Activated CD8-positive, alpha-beta memory T cell treated with anti-CD3 and anti-CD28 coated beads, Interleukin-2, amount 10 ng/mL, durations not matched to agents 7 days and 5 days (primary cell): ENCODE measurements around the gene DHTKD1. TPM values are rescaled to one million over a fixed set of nuclear protein-coding genes. Genes with fewer than 3 reads are reported as not detected.

Source experiments
- ATAC-seq: fragments of 150-1000 bp; cut with Tn5 transposase; one replicate; pipeline ENCODE4 v1.10.0; 2021; ENCODE audit warnings: moderate library complexity
- CTCF ChIA-PET: fragments of 350-600 bp; sonication (Branson Sonifier 250); formaldehyde crosslinking; loops from one replicate; lab custom pipeline; 2021; ENCODE audit warnings: antibody characterized with exemption; lab: Charles Lee
- DNase-seq: peaks from one replicate; pipeline ENCODE4 v3.0.0-alpha.2; 2020
- H3K27ac Mint-ChIP-seq: one replicate; pipeline ENCODE4 v1.8.0; 2021; ENCODE audit warnings: mild to moderate bottlenecking, mixed read lengths
- H3K27me3 Mint-ChIP-seq: one replicate; pipeline ENCODE4 v1.8.0; 2021; ENCODE audit warnings: mixed read lengths
- H3K36me3 Mint-ChIP-seq: one replicate; pipeline ENCODE4 v1.8.0; 2021; ENCODE audit warnings: mild to moderate bottlenecking, mixed read lengths
- H3K4me1 Mint-ChIP-seq: one replicate; pipeline ENCODE4 v1.8.0; 2021; ENCODE audit warnings: mixed read lengths
- H3K4me3 Mint-ChIP-seq: one replicate; pipeline ENCODE4 v1.8.0; 2021; ENCODE audit warnings: mild to moderate bottlenecking, moderate library complexity, mixed read lengths
- H3K9me3 Mint-ChIP-seq: one replicate; pipeline ENCODE4 v1.8.0; 2022; ENCODE audit warnings: low read depth, mixed read lengths
- total RNA-seq, 2 experiments: library from RNA; stranded (reverse); gene quantifications; one replicate each; pipeline ENCODE4 v1.2.3, GENCODE V29; 2021

Gene DHTKD1, protein sequence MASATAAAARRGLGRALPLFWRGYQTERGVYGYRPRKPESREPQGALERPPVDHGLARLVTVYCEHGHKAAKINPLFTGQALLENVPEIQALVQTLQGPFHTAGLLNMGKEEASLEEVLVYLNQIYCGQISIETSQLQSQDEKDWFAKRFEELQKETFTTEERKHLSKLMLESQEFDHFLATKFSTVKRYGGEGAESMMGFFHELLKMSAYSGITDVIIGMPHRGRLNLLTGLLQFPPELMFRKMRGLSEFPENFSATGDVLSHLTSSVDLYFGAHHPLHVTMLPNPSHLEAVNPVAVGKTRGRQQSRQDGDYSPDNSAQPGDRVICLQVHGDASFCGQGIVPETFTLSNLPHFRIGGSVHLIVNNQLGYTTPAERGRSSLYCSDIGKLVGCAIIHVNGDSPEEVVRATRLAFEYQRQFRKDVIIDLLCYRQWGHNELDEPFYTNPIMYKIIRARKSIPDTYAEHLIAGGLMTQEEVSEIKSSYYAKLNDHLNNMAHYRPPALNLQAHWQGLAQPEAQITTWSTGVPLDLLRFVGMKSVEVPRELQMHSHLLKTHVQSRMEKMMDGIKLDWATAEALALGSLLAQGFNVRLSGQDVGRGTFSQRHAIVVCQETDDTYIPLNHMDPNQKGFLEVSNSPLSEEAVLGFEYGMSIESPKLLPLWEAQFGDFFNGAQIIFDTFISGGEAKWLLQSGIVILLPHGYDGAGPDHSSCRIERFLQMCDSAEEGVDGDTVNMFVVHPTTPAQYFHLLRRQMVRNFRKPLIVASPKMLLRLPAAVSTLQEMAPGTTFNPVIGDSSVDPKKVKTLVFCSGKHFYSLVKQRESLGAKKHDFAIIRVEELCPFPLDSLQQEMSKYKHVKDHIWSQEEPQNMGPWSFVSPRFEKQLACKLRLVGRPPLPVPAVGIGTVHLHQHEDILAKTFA
- total RNA-seq: 10 to 100 TPM; 19.6 to 25.9 TPM

DNA sequence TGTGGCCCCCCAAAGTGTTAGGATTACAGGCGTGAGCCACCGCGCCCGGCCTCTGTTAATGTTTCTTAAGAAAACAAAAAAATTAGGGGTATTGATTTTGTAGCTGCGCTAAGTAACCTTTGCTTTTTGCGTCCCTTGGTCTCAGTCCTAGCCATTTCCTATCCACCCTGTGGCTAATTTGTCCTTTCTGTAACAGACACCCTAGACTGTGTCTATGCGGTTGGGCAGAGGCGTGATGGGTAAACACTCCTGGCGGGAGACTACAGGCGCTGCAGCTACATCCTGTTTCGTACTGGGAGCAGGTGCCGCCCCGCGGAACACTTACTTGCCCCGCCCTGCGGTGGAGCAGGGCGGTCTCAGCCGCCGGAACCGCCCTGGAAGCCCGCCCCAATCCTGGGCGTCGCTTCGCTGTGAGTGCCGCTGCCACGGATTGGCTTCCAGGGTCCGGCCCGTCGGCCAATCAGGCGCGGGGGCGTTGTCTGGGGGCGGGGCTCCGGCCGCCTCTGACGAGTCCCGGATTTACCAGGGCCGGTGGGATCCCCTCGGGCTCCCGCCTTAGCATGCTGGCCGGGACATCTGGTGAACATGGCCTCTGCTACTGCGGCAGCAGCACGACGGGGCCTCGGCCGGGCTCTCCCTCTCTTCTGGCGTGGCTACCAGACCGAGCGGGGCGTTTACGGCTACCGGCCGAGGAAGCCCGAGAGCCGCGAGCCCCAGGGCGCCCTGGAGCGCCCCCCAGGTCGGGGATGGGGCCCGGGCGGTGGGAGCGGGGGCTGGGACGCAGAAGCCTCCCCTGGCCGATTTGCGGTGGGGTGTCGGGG lies at the start of gene DHTKD1:
Gene DHTKD1 (plus strand): TSS at position 506 of the 821 bp plus-strand sequence. CDS start 80 bp downstream, at position 586.
- ATAC-seq (peak; percentile 99), DNase-seq (peak; percentile 99)
- Mint-ChIP-seq H3K4me1 (peaks cover 23% of the 10 kb centered on the region), H3K4me3 (peak within 1 kb of the TSS; percentile 84), H3K36me3 (no peaks in the 10 kb centered on the region), H3K27me3 (no peaks in the 10 kb centered on the region), H3K9me3 (no peaks in the 10 kb centered on the region), H3K27ac (peak within 1 kb of the TSS; percentile 82)
- CTCF ChIA-PET: interaction anchor here (1.2 to 1.4 kb wide), 3 partner anchors 10 to 25 kb away, joined by 3 to 4 read pairs (median 3); no protein-coding TSS in a partner anchor

GRCh38 chr10:12019283-12019971 lies 49.3 kb upstream of the DHTKD1 start:
- no peak for ATAC-seq
- CTCF ChIA-PET: no interaction called here
- Mint-ChIP-seq H3K4me1 (peaks cover 14% of the 10 kb centered on the region), H3K36me3 (peaks cover 17% of the 10 kb centered on the region), H3K9me3 (no peaks in the 10 kb centered on the region), H3K4me3 (no peak overlapping the region), H3K27me3 (no peaks in the 10 kb centered on the region), H3K27ac (no peak overlapping the region)
- DNase-seq: no peak

GRCh38 chr10:12020574-12020973 lies 48.2 kb upstream of the DHTKD1 start:
- DNase-seq: no peak
- no peak overlapping the region for H3K4me3 Mint-ChIP-seq
- ATAC-seq: no peak
- no peaks in the 10 kb centered on the region for H3K9me3 Mint-ChIP-seq
- no peaks in the 10 kb centered on the region for H3K27me3 Mint-ChIP-seq
- H3K36me3 Mint-ChIP-seq: peaks cover 13% of the 10 kb centered on the region
- CTCF ChIA-PET: no interaction called here
- peaks cover 15% of the 10 kb centered on the region for H3K4me1 Mint-ChIP-seq
- no peak overlapping the region for H3K27ac Mint-ChIP-seq

GRCh38 chr10:12022580-12023257 lies 46.0 kb upstream of the DHTKD1 start:
- peak overlapping the region; percentile 85 for H3K27ac Mint-ChIP-seq
- no peaks in the 10 kb centered on the region for H3K9me3 Mint-ChIP-seq
- H3K27me3 Mint-ChIP-seq: no peaks in the 10 kb centered on the region
- CTCF ChIA-PET: interaction anchor here (0.7 kb wide), 1 partner anchor 15 kb away, joined by 3 read pairs; no protein-coding TSS in a partner anchor
- no peak for DNase-seq
- no peak overlapping the region for H3K4me3 Mint-ChIP-seq
- peak; percentile 45 for ATAC-seq
- peaks cover 23% of the 10 kb centered on the region for H3K4me1 Mint-ChIP-seq
- H3K36me3 Mint-ChIP-seq: peaks cover 24% of the 10 kb centered on the region

DNA sequence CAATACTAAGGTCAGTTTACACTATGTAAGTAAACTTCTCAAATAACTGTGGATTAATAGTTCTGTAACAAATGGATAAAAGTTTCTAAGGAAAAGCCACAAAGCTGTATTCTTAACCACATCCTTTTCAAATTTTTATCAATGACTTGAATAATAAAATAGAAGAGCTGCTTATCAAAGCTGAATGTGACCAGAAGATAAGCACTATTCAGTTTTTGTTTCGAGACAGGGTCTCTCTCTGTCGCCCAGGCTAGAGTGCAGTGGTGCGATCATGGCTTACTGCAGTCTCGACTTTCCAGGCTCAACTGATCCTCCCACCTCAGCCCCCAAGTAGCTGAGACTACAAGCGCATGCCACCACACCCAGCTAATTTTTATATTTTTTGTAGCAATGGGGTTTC lies 43.2 kb upstream of the DHTKD1 start:
- Mint-ChIP-seq H3K9me3 (no peaks in the 10 kb centered on the region), H3K4me3 (no peak overlapping the region), H3K27ac (no peak overlapping the region), H3K36me3 (peaks cover 36% of the 10 kb centered on the region), H3K27me3 (no peaks in the 10 kb centered on the region), H3K4me1 (peaks cover 30% of the 10 kb centered on the region)
- ATAC-seq: no peak
- no peak for DNase-seq
- CTCF ChIA-PET: interaction anchor here (1.1 to 1.7 kb wide), 2 partner anchors 39 to 686 kb away, joined by 3 to 4 read pairs; no protein-coding TSS in a partner anchor

DNA sequence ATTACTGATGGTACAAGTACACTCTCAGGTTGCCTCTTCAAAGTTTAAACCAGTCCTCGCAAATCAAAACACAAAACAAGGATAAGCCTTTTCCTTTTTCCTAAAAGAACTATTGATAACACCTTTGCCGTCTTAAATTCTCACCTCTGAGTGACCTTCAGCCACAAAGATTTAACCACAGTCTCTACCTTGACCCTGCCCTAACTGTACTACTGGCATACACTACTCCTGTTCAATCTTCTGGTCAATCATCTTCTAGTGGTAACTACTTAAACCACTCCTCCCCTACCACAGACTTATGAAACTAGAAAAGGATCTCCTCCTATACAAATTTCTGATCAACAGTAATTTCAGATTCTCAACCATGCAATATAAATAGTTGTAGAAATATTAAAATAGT lies 41.2 kb upstream of the DHTKD1 start:
- no peak for ATAC-seq
- H3K36me3 Mint-ChIP-seq: peaks cover 43% of the 10 kb centered on the region
- DNase-seq: no peak
- H3K27ac Mint-ChIP-seq: no peak overlapping the region
- no peaks in the 10 kb centered on the region for H3K9me3 Mint-ChIP-seq
- peaks cover 30% of the 10 kb centered on the region for H3K4me1 Mint-ChIP-seq
- H3K4me3 Mint-ChIP-seq: no peak overlapping the region
- H3K27me3 Mint-ChIP-seq: no peaks in the 10 kb centered on the region
- CTCF ChIA-PET: interaction anchor here (0.6 to 1.3 kb wide), 2 partner anchors 36 to 41 kb away, joined by 3 read pairs; no protein-coding TSS in a partner anchor

- H3K4me3 Mint-ChIP-seq: no peak overlapping the region
- H3K27ac Mint-ChIP-seq: no peak overlapping the region
- peaks cover 48% of the 10 kb centered on the region for H3K36me3 Mint-ChIP-seq
- DNase-seq (no peak), ATAC-seq (no peak)
- H3K9me3 Mint-ChIP-seq: no peaks in the 10 kb centered on the region
- CTCF ChIA-PET: interaction anchor here (0.9 kb wide), 1 partner anchor 18 kb away, joined by 3 read pairs; no protein-coding TSS in a partner anchor
- no peaks in the 10 kb centered on the region for H3K27me3 Mint-ChIP-seq
- peaks cover 21% of the 10 kb centered on the region for H3K4me1 Mint-ChIP-seq
These were observed 37.4 kb upstream of the DHTKD1 start for GRCh38 chr10:12031404-12031803.

DNA sequence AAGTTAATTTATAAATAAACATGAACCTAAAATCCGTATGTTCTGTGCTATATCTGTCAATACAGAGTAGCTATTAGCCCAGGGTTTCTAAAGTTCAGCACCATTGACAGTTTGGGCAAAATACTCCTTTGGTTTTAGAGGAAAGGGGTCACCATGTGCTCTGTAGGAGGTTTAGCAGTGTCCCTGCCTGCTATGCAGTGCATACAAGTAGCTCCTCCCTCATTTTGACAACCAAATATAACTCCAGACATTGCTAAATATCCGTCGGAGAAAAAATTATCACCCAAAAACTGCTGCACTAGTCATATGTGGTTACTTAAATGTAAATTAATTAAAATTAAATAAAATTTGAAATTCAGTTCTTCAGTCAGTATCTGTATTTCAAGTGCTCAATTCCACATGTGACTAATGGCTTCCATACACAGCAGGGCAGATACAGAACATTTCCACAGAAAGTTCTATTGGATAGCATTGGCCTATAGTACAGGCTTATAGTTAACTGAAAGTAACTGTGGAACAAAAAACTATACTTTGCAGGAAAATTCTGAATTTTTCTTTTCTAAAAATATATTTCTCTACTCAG lies 32.6 kb upstream of the DHTKD1 start:
- H3K4me1 Mint-ChIP-seq: peaks cover 26% of the 10 kb centered on the region
- no peak overlapping the region for H3K27ac Mint-ChIP-seq
- H3K4me3 Mint-ChIP-seq: no peak overlapping the region
- no peaks in the 10 kb centered on the region for H3K9me3 Mint-ChIP-seq
- no peak for DNase-seq
- ATAC-seq: no peak
- H3K36me3 Mint-ChIP-seq: peaks cover 29% of the 10 kb centered on the region
- CTCF ChIA-PET: interaction anchor here (0.8 kb wide), 1 partner anchor 26 kb away, joined by 3 read pairs; no protein-coding TSS in a partner anchor
- H3K27me3 Mint-ChIP-seq: no peaks in the 10 kb centered on the region

- H3K36me3 Mint-ChIP-seq: peaks cover 14% of the 10 kb centered on the region
- no peaks in the 10 kb centered on the region for H3K9me3 Mint-ChIP-seq
- peaks cover 2% of the 10 kb centered on the region for H3K27me3 Mint-ChIP-seq
- peaks cover 33% of the 10 kb centered on the region for H3K4me1 Mint-ChIP-seq
- peak overlapping the region; percentile 100 for H3K4me3 Mint-ChIP-seq
- peak overlapping the region; percentile 99 for H3K27ac Mint-ChIP-seq
- peak; percentile 10 for ATAC-seq
- CTCF ChIA-PET: no interaction called here
- DNase-seq: peak; percentile 59
These were observed 26.9 kb upstream of the DHTKD1 start for GRCh38 chr10:12041766-12042408.

DNA sequence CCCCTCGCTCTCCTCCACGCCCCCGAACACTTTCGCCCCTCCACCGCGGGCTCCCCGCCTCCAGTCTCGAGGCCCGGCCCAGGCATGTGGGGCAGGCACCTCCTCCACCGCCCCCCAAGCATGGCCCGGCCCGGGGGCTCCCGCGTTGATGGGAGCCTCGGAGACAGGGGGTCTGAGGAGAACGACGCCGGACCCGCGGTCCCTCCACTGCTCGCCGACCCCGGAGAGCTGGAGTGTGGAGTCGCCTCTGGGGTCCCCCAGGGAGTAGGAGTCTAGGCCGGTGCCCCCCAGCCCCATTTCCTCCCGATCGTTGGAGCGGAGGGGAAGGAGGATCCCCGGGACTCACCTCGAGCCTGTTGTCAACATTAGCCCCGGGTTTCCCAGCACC lies 26.4 kb upstream of the DHTKD1 start:
- CTCF ChIA-PET: interaction anchor here (1.0 to 1.2 kb wide), 4 partner anchors 10 to 153 kb away, joined by 3 to 5 read pairs (median 4); partner anchors contain the start of genes CDC123 and NUDT5
- peak; percentile 43 for ATAC-seq
- H3K27me3 Mint-ChIP-seq: peaks cover 4% of the 10 kb centered on the region
- H3K27ac Mint-ChIP-seq: peak overlapping the region; percentile 99
- peak overlapping the region; percentile 100 for H3K4me3 Mint-ChIP-seq
- H3K9me3 Mint-ChIP-seq: no peaks in the 10 kb centered on the region
- DNase-seq: peak; percentile 71
- peaks cover 14% of the 10 kb centered on the region for H3K36me3 Mint-ChIP-seq
- peaks cover 33% of the 10 kb centered on the region for H3K4me1 Mint-ChIP-seq
